Upper lobe of right lung (tissue), 1 donor: Measurements from ENCODE around the gene RFPL2. TPM values are rescaled to one million over a fixed set of nuclear protein-coding genes. Genes with fewer than 3 reads are reported as not detected.

Experiments
- ATAC-seq: fragments of 200-7000 bp; cut with Tn5 transposase; one replicate; pipeline ENCODE4 v1.9.1; 2020; ENCODE audit warnings: mild to moderate bottlenecking, moderate library complexity
- DNase-seq: peaks from one replicate; pipeline ENCODE4 v3.0.0-alpha.2; 2020
- H3K27ac ChIP-seq: fragments of 200-600 bp; one replicate; pipeline ENCODE4 v1.8.0; 2022
- H3K27me3 ChIP-seq: fragments of 200-600 bp; one replicate; pipeline ENCODE4 v1.8.0; 2022; ENCODE audit warnings: mild to moderate bottlenecking
- H3K36me3 ChIP-seq: fragments of 200-600 bp; one replicate; pipeline ENCODE4 v1.8.0; 2022
- H3K4me1 ChIP-seq: fragments of 200-600 bp; one replicate; pipeline ENCODE4 v1.8.0; 2022
- H3K4me3 ChIP-seq: fragments of 200-600 bp; one replicate; pipeline ENCODE4 v1.8.0; 2022; ENCODE audit warnings: mild to moderate bottlenecking
- H3K9me3 ChIP-seq: fragments of 200-600 bp; one replicate; pipeline ENCODE4 v1.8.0; 2022
- intact Hi-C: fragments of 100-400 bp; cut with DNase I; formaldehyde crosslinking; loops from one replicate; pipeline ENCODE4 v1.11.0; 2022
- total RNA-seq: library from RNA; stranded (reverse); fragmentation: NEBNext Ultra II Directional; extraction: Animal tissue kit (Norgen Biotek cat#: 25700); gene quantifications from one replicate; pipeline ENCODE4 v1.2.1, GENCODE V29; 2021
- TF ChIP-seq, protein P1 (sequence below): fragments of 200-600 bp; IDR thresholded peaks from one replicate; pipeline ENCODE4 v1.8.0; 2022; ENCODE audit warnings: antibody characterized with exemption
- donor health status: DM: no; HTN: yes; CAD: no; lungs with severe emphysema.

Gene RFPL2
- total RNA-seq, 1 donor from 2014 or later = not detected

DNA sequence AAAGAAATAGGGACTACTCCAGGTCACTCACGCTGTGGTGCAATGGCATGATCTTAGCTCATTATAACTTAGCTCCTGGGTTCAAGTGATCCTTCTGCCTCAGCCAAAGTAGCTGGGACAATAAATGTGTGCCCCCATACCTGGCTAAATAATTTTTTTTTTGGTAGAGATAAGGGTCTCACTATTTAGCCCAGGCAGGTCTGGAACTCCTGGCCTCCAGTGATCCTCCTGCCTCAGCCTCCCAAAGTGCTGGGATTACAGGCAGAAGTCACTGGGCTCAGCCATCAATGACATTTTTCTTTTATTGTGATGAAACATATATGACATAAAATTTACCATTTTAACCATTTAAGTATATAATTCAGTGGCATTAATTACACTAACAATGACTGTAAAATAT lies 39.7 kb upstream of the RFPL2 start:
- TF ChIP-seq, protein P1, sequence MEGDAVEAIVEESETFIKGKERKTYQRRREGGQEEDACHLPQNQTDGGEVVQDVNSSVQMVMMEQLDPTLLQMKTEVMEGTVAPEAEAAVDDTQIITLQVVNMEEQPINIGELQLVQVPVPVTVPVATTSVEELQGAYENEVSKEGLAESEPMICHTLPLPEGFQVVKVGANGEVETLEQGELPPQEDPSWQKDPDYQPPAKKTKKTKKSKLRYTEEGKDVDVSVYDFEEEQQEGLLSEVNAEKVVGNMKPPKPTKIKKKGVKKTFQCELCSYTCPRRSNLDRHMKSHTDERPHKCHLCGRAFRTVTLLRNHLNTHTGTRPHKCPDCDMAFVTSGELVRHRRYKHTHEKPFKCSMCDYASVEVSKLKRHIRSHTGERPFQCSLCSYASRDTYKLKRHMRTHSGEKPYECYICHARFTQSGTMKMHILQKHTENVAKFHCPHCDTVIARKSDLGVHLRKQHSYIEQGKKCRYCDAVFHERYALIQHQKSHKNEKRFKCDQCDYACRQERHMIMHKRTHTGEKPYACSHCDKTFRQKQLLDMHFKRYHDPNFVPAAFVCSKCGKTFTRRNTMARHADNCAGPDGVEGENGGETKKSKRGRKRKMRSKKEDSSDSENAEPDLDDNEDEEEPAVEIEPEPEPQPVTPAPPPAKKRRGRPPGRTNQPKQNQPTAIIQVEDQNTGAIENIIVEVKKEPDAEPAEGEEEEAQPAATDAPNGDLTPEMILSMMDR = no peak
- H3K4me1 ChIP-seq = no peaks in the 10 kb centered on the region
- H3K4me3 ChIP-seq = no peak overlapping the region
- DNase-seq = no peak
- H3K36me3 ChIP-seq = no peaks in the 10 kb centered on the region
- ATAC-seq = no peak
- H3K27me3 ChIP-seq = no peaks in the 10 kb centered on the region
- H3K9me3 ChIP-seq = no peaks in the 10 kb centered on the region
- no peak overlapping the region for H3K27ac ChIP-seq
- intact Hi-C loops = no loop called here

DNA sequence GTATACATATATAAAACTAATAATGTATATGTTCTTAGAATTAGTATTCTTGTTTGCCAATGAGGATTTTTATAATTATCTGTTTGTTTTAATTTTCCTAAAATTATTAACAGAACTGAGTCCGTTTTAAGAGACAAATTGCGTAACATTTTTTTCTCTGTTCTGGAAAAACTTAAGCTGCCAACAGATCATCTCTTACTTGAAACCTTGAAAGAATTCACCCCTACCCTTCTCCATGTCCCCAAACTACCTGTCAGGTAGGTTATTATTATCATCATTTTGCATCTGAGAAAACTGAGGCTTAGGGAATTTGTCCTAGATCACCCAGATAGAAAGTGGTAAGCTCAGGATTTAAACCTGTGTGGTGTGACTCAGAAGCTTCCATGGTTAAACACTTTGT lies 35.6 kb upstream of the RFPL2 start:
- TF ChIP-seq, protein P1 = no peak
- ATAC-seq (no peak), DNase-seq (no peak)
- no peak overlapping the region for H3K27ac ChIP-seq
- no peaks in the 10 kb centered on the region for H3K4me1 ChIP-seq
- intact Hi-C loops = no loop called here
- no peak overlapping the region for H3K4me3 ChIP-seq
- H3K9me3 ChIP-seq = no peaks in the 10 kb centered on the region
- H3K27me3 ChIP-seq = no peaks in the 10 kb centered on the region
- H3K36me3 ChIP-seq = no peaks in the 10 kb centered on the region

DNA sequence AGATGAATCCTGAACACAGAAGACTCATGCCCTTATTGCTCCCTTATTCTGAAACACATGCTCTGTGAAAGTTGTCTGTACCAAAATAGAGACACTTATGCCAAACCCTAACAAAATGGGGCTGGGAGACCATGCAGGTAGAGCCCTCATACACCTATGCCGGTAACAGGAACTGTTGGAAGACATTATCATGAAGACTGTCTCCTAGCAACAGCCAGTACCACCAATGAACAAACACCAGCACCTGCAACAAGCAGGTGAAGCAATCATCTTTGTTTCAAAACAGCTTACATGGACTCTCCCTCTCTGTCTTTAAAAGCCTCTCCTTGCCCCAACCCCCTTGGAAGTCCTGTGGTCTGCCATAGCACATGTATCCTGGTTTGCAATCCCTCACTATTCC lies 33.0 kb upstream of the RFPL2 start:
- no peak overlapping the region for H3K27ac ChIP-seq
- ATAC-seq (no peak), DNase-seq (no peak)
- peaks cover under 1% of the 10 kb centered on the region for H3K27me3 ChIP-seq
- H3K4me3 ChIP-seq = no peak overlapping the region
- H3K36me3 ChIP-seq = no peaks in the 10 kb centered on the region
- no peaks in the 10 kb centered on the region for H3K4me1 ChIP-seq
- intact Hi-C loops = no loop called here
- TF ChIP-seq, protein P1 = no peak
- no peaks in the 10 kb centered on the region for H3K9me3 ChIP-seq

DNA sequence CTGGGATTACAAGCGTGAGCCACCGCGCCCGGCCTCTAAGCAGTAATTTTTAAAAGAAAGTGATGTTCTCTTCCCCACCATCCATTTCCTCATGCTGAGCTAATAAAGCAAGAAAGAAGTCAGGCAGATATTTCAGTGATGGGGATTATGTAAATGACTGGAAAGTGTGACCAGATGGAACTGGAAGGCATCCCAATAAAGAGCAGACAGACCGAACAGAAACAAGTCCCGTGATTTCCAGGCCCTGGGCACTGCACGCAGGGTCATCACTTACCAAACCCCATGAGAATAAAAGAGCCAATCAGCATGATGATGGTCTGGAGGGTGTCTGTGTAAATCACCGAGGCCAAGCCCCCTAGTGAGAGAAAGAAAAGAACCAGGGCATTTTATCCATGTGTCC lies 32.1 kb upstream of the RFPL2 start:
- TF ChIP-seq, protein P1 = no peak
- intact Hi-C loops = no loop called here
- peaks cover 6% of the 10 kb centered on the region for H3K27me3 ChIP-seq
- no peak overlapping the region for H3K4me3 ChIP-seq
- DNase-seq (no peak), ATAC-seq (no peak)
- H3K36me3 ChIP-seq = no peaks in the 10 kb centered on the region
- H3K27ac ChIP-seq = no peak overlapping the region
- H3K9me3 ChIP-seq = no peaks in the 10 kb centered on the region
- H3K4me1 ChIP-seq = no peaks in the 10 kb centered on the region

DNA sequence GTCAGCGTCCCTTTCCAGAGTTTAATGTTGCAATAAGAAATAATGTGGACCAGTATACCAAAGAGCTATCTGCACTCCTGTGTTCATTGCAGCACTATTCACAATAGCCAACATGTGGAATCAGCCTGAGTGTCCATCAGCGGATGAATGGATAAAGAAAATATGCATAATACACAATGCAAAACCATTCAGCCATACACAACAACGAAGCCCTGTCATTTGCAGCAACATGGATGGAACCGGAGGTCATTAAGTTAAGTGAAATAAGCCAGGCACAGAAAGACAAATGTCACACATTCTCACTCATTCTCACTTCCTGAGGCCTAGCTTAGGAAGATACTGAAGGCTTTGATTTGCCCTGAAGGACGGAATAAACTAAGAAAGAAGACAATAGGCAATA lies 28.2 kb upstream of the RFPL2 start:
- no peak overlapping the region for H3K27ac ChIP-seq
- no peak for DNase-seq
- TF ChIP-seq, protein P1 = no peak

DNA sequence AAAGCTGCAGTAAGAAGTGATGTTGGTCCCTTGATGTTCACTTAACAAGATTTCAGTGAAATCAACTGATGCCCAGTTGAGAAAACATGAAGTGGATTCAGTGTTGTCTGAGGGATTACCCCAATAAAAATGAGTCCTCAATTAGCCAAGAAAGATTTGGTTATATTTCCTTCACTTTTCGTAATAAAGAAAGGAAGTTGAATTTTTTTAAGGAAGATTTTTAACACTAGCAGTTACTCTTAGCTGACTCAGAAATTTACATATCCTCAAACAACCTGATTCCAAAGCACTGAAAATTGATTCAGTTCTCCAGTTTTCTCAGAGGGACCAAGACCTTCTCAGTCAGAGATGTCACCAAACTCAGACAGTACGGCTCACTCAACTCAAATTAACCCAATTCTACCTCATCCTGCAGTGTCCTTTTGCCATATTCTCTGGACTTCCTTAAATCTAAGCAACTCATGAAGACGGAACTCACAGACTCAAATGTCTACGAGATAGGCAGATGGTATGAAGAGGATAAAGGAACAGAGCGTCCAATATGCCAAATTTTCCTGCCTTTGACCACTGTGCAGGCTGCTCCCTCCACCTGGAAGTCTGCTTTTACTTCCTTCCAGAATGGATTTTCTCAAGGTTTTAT lies 27.4 kb upstream of the RFPL2 start:
- peak; percentile 54 for ATAC-seq
- Histone ChIP-seq H3K27ac (no peak overlapping the region), H3K36me3 (no peaks in the 10 kb centered on the region), H3K4me1 (no peaks in the 10 kb centered on the region), H3K9me3 (no peaks in the 10 kb centered on the region), H3K4me3 (no peak overlapping the region), H3K27me3 (peaks cover 6% of the 10 kb centered on the region)
- no peak for DNase-seq
- intact Hi-C loops = no loop called here
- TF ChIP-seq, protein P1 = no peak

More for the DNA sequence above, 28.2 kb upstream of the RFPL2 start:
- Histone ChIP-seq H3K9me3 (no peaks in the 10 kb centered on the region), H3K36me3 (no peaks in the 10 kb centered on the region), H3K4me3 (no peak overlapping the region), H3K4me1 (no peaks in the 10 kb centered on the region), H3K27me3 (peaks cover 6% of the 10 kb centered on the region)
- no peak for ATAC-seq
- intact Hi-C loops = no loop called here
